ENCODE data around the gene PLEKHH3. TPM values are rescaled to one million over a fixed set of nuclear protein-coding genes. Genes with fewer than 3 reads are reported as not detected.
A peak's percentile ranks its signal among the peaks of the same experiment; 100 is the strongest.

The PLEKHH3 gene
- 3.1 to 10.7 TPM (median 4.9 TPM) in 3 replicates for polyA plus RNA-seq
- 11.6 TPM for polyA plus RNA-seq (2011; ENCODE audit: low read depth)
- polyA plus RNA-seq (2011; cell fraction: cytosol; rRNA removed): 2.5 and 7.9 TPM in 2 replicates
- polyA plus RNA-seq (2011; cell fraction: nucleus; rRNA removed): 13.2 and 20.7 TPM in 2 replicates
- polyA plus RNA-seq (2012; ENCODE audit: low replicate concordance): 10.7 and 25.0 TPM in 2 replicates
- polyA minus RNA-seq: 2.9 to 4.3 TPM (median 3.1 TPM) in 3 replicates
- polyA minus RNA-seq (2011; cell fraction: cytosol; rRNA and poly(A)+ RNA removed): 17.3 TPM
- polyA minus RNA-seq (2011; cell fraction: nucleus; rRNA and poly(A)+ RNA removed): 13.1 and 17.9 TPM in 2 replicates

DNA sequence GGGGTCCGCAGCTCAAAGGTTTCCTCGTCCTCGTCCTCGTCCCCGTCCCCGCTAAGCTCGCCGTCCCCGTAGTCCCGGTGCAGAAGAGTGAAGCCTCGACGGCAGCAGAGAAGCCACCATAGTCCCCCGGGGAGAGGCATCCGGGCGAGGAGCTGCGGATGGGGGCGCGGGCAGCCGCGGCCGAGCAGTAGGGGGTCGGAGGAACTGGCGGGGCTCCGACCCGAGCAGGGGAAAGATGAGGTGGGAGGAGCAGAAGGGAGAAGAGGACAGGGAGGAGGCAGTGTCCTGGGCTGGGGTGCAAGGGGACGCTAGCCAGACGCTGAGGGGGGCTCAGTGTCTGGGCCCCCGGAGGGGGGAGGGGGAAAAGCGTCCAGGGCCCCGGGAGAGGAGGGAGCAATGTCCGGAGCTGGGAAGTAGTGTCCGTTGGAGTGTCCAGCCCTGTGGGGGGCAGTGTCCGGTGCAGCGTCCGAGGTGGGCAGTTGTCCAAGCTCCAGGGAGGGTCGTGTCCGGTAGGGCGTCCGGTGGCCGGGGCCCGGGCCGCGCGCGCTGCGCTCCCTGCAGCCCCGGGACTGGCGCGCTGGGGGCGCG lies at the start of gene PLEKHH3:
PLEKHH3 (minus strand) TSS at position 571 of the 588 bp plus-strand sequence; CDS start at position 140, 431 bp downstream.
- peak within 1 kb of the TSS; percentile 96 for H3K4me2 ChIP-seq (ENCODE audit: control insufficient read depth, extremely low read depth, insufficient read depth, low read depth, low read length)
- peak within 1 kb of the TSS; percentile 79 for H2AFZ ChIP-seq (ENCODE audit: control insufficient read depth, low read length)
- no peaks in the 10 kb centered on the region for H3K27me3 ChIP-seq (ENCODE audit: control insufficient read depth, extremely low read depth, insufficient read depth, low read length)
- peak within 1 kb of the TSS; percentile 85 for H3K9ac ChIP-seq (ENCODE audit: control insufficient read depth, extremely low read depth, insufficient read depth, low read length)
- peaks cover 61% of the 10 kb centered on the region for H3K4me1 ChIP-seq (ENCODE audit: control insufficient read depth, extremely low read depth, insufficient read depth, low read length)
- dilution Hi-C loops (cut with MboI; ENCODE audit: extremely low pct_ligation_motif_present, low sequenced_read_pairs): no loop called here
- H3K36me3 ChIP-seq (ENCODE audit: control insufficient read depth in 2 of 2, extremely low read depth in 1 of 2, insufficient read depth in 2 of 2, low read length in 2 of 2): peaks cover 7 to 10% of the 10 kb centered on the region in 2 experiments
- peak within 1 kb of the TSS; percentile 92 to 93 (median 92) for H3K4me3 ChIP-seq (ENCODE audit: control insufficient read depth in 2 of 3, extremely low read depth in 1 of 3, insufficient read depth in 2 of 3, low read depth in 1 of 3, low read length in 3 of 3)
- H3K79me2 ChIP-seq (ENCODE audit: control insufficient read depth, insufficient read depth, low read length): peaks cover 16% of the 10 kb centered on the region
- TF ChIP-seq EZH2 (IDR thresholded peaks at IDR 0.05; ENCODE audit: low read length) (no peak), CTCF (optimal IDR thresholded peaks at IDR 0.05 in 1 of 3, IDR thresholded peaks at IDR 0.05 in 1 of 3, conservative IDR thresholded peaks at IDR 0.05 in 1 of 3; ENCODE audit: extremely low read depth in 1 of 3, insufficient read depth in 2 of 3, low read length in 3 of 3) (peak in 1 of 3 experiments; percentile 14)
- FAIRE-seq (no peak), DNase-seq (ENCODE audit: low read depth, low spot score) (no peak)
- no peaks in the 10 kb centered on the region for H3K9me3 ChIP-seq (ENCODE audit: control insufficient read depth, low read depth, low read length)
- H3K27ac ChIP-seq (ENCODE audit: control insufficient read depth, insufficient read depth, low read length): peak within 1 kb of the TSS; percentile 95
- H3K9me1 ChIP-seq (ENCODE audit: control insufficient read depth, extremely low read depth, insufficient read depth, low read length): no peaks in the 10 kb centered on the region
- peaks cover 6% of the 10 kb centered on the region for H4K20me1 ChIP-seq (ENCODE audit: control insufficient read depth, extremely low read depth, insufficient read depth, low read length)

GRCh38 chr17:42725143-42725542 lies 48.3 kb upstream of the PLEKHH3 start:
- Histone ChIP-seq H3K9me1 (ENCODE audit: control insufficient read depth, extremely low read depth, insufficient read depth, low read length) (no peaks in the 10 kb centered on the region), H3K9me3 (ENCODE audit: control insufficient read depth, low read depth, low read length) (no peaks in the 10 kb centered on the region), H3K27me3 (ENCODE audit: control insufficient read depth, extremely low read depth, insufficient read depth, low read length) (no peaks in the 10 kb centered on the region), H3K4me2 (ENCODE audit: control insufficient read depth, extremely low read depth, insufficient read depth, low read depth, low read length) (no peak overlapping the region), H2AFZ (ENCODE audit: control insufficient read depth, low read length) (no peak overlapping the region), H3K79me2 (ENCODE audit: control insufficient read depth, insufficient read depth, low read length) (no peaks in the 10 kb centered on the region), H3K36me3 (ENCODE audit: control insufficient read depth in 2 of 2, extremely low read depth in 1 of 2, insufficient read depth in 2 of 2, low read length in 2 of 2) (peaks cover 7 to 8% of the 10 kb centered on the region in 2 experiments), H3K4me1 (ENCODE audit: control insufficient read depth, extremely low read depth, insufficient read depth, low read length) (no peaks in the 10 kb centered on the region), H3K9ac (ENCODE audit: control insufficient read depth, extremely low read depth, insufficient read depth, low read length) (no peak overlapping the region), H3K27ac (ENCODE audit: control insufficient read depth, insufficient read depth, low read length) (no peak overlapping the region), H4K20me1 (ENCODE audit: control insufficient read depth, extremely low read depth, insufficient read depth, low read length) (no peaks in the 10 kb centered on the region), H3K4me3 (ENCODE audit: control insufficient read depth in 2 of 3, extremely low read depth in 1 of 3, insufficient read depth in 2 of 3, low read depth in 1 of 3, low read length in 3 of 3) (no peak overlapping the region)
- no peak for FAIRE-seq
- no peak for DNase-seq (ENCODE audit: low read depth, low spot score)
- no peak for TF ChIP-seq EZH2 (IDR thresholded peaks at IDR 0.05; ENCODE audit: low read length)
- TF ChIP-seq CTCF (optimal IDR thresholded peaks at IDR 0.05 in 1 of 3, IDR thresholded peaks at IDR 0.05 in 1 of 3, conservative IDR thresholded peaks at IDR 0.05 in 1 of 3; ENCODE audit: extremely low read depth in 1 of 3, insufficient read depth in 2 of 3, low read length in 3 of 3): no peak
- dilution Hi-C loops (cut with MboI; ENCODE audit: extremely low pct_ligation_motif_present, low sequenced_read_pairs): no loop called here
